Psoas muscle (tissue), 8 donors: ENCODE results near the gene TUBB4B. TPM values are rescaled to one million over a fixed set of nuclear protein-coding genes. Genes with fewer than 3 reads are reported as not detected.

Experiments
- ATAC-seq, 4 donors: fragments of 200-7000 bp; cut with Tn5 transposase; one replicate each; pipeline ENCODE4 v1.9.1; 2020; ENCODE audit warnings: moderate library complexity in 3 of 4, mild to moderate bottlenecking in 2 of 4
- DNase-seq, 2 donors: peaks; one replicate each; pipeline ENCODE4 v3.0.0-alpha.2; 2020
- H3K27ac ChIP-seq: fragments of 200-600 bp; one replicate; pipeline ENCODE4 v1.8.0; 2022
- H3K27me3 ChIP-seq, 3 donors: fragments of 200-600 bp in 1 of 3; one replicate each; pipeline versions ENCODE4 v1.6.1 to v1.8.0; 2013 to 2022; ENCODE audit warnings: low read length in 2 of 3, mild to moderate bottlenecking in 2 of 3, moderate library complexity in 1 of 3; ENCODE audit not compliant: insufficient read depth in 3 of 3
- H3K36me3 ChIP-seq, 2 donors: fragments of 200-600 bp in 1 of 2; one replicate each; pipeline versions ENCODE4 v1.6.1 to v1.8.0; 2013 to 2022; ENCODE audit warnings: low read depth in 1 of 2, mild to moderate bottlenecking in 1 of 2, moderate library complexity in 1 of 2; ENCODE audit not compliant: insufficient read depth in 1 of 2
- H3K4me1 ChIP-seq: fragments of 200-600 bp; one replicate; pipeline ENCODE4 v1.8.0; 2022
- H3K4me3 ChIP-seq: fragments of 200-600 bp; one replicate; pipeline ENCODE4 v1.8.0; 2022; ENCODE audit warnings: mild to moderate bottlenecking
- H3K9me3 ChIP-seq: fragments of 200-600 bp; one replicate; pipeline ENCODE4 v1.8.0; 2022
- CTCF ChIP-seq: fragments of 200-600 bp; IDR thresholded peaks from one replicate; pipeline ENCODE4 v1.8.0; 2022; ENCODE audit warnings: antibody characterized with exemption
- WGBS, 3 donors: extraction: QIAGEN DNeasy Blood & Tissue Kit; methylation state at CpG; one replicate each; pipeline versions ENCODE4 v1.1.6 to v1.1.7; 2013; 5-methylcytosine and 5-hydroxymethylcytosine counted together
- intact Hi-C, 2 donors: fragments of 100-400 bp; cut with DNase I; formaldehyde crosslinking; loops; one replicate each; pipeline versions ENCODE4 v1.11.0 to v1.14.2; 2022
- polyA plus RNA-seq, 3 donors: library from polyadenylated mRNA; stranded (reverse); fragments of 200-250 nt; gene quantifications; one replicate each; pipeline ENCODE4 v1.2.3, GENCODE V29; 2013
- total RNA-seq, 4 donors: library from RNA; stranded (reverse); fragmentation: NEBNext Ultra II Directional in 2 of 4; extraction: Animal tissue kit (Norgen Biotek cat#: 25700) in 2 of 4; gene quantifications; one replicate each; pipeline versions ENCODE4 v1.2.1 to v1.2.4, GENCODE V29; 2021 to 2023
- donor health status: healthy with polysubstance abuse.
- donor health status: DM: no; HTN: no; CAD: no; lungs with moderate emphysema.
- donor health status: Bipolar disorder and iron deficiency.
- donor health status: healthy.
- donor health status: DM: yes; HTN: yes; CAD: no.
- donor health status: DM: no; HTN: no; CAD: no.
- donor health status: DM: no; HTN: no; CAD: no.
- donor health status: DM: yes; HTN: yes; CAD: no.

Gene TUBB4B
- total and polyA plus RNA-seq, 7 donors: 111 to 838 (median 273) TPM

DNA sequence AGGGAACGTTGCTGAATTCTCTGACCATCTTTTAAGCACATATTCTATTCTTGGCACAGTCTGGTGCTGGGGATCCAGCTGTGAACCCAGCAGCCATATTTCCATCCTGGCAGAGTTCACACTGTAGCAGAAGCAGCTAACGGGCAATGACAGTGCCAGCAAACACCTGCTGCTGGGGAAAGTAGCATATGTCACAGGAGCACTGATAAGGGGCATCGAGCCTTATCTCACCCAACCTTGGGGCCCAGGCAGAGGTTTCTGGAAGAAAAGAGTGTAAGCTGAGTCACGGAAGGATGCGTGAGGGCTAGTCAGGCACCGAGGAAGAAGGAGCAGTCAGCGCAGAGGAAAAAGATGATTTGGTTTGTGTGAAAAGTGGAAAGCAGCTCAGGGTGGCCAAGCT, 34.5 kb upstream of the TUBB4B start:
- intact Hi-C loops: no loop called here
- DNase-seq (no peak), ATAC-seq (no peak)
- no peaks in the 10 kb centered on the region for H3K36me3 ChIP-seq
- H3K9me3 ChIP-seq: no peaks in the 10 kb centered on the region
- H3K27me3 ChIP-seq: no peaks in the 10 kb centered on the region
- no peak for TF ChIP-seq CTCF
- H3K4me1 ChIP-seq: peaks cover 43% of the 10 kb centered on the region
- WGBS, 3 donors: 71 to 78% (median 76%) methylated on average over 7 of the region's 7 CpGs
- H3K27ac ChIP-seq: no peak overlapping the region
- peak overlapping the region; percentile 81 for H3K4me3 ChIP-seq

DNA sequence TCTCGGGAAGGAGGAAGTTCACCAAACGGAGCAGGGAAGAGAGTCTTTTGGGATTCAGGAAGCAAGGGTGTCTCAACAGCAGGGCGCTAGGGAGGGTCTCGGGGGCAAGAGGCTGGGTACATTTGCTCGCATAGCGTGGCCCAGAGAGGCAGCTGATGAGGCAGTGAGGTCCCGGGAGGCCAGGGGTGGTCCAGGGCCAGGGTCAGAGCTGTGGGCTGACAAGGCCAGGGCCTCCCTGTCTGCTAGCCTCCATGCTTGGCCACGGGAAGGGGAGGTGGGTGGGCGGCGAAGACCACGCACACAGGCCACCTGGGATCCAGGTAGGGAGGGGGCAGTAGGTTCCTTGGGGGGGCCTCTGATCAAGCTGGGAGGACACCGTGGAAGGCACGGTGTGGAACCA, 29.6 kb upstream of the TUBB4B start:
- DNase-seq (no peak), ATAC-seq (no peak)
- peaks cover 4% of the 10 kb centered on the region for H3K4me1 ChIP-seq
- TF ChIP-seq CTCF: no peak
- H3K4me3 ChIP-seq: no peak overlapping the region
- 71 to 83% (median 76%) methylated on average over 13 of the region's 13 CpGs for WGBS, 3 donors
- peaks cover 0 to 12% of the 10 kb centered on the region in 2 donors for H3K36me3 ChIP-seq
- H3K27ac ChIP-seq: no peak overlapping the region
- H3K9me3 ChIP-seq: no peaks in the 10 kb centered on the region
- H3K27me3 ChIP-seq: no peaks in the 10 kb centered on the region
- intact Hi-C loops: no loop called here

- intact Hi-C loops: no loop called here
- Histone ChIP-seq H3K9me3 (no peaks in the 10 kb centered on the region), H3K27me3 (no peaks in the 10 kb centered on the region), H3K36me3 (peaks cover 0 to 12% of the 10 kb centered on the region in 2 donors), H3K4me3 (no peak overlapping the region), H3K27ac (no peak overlapping the region), H3K4me1 (no peaks in the 10 kb centered on the region)
- ATAC-seq: no peak
- 66 to 76% (median 72%) methylated on average over 20 to 21 of the region's 21 CpGs for WGBS, 3 donors
- TF ChIP-seq CTCF: no peak
- no peak for DNase-seq
These were observed 28.6 kb upstream of the TUBB4B start for GRCh38 chr9:137212520-137212919.

DNA sequence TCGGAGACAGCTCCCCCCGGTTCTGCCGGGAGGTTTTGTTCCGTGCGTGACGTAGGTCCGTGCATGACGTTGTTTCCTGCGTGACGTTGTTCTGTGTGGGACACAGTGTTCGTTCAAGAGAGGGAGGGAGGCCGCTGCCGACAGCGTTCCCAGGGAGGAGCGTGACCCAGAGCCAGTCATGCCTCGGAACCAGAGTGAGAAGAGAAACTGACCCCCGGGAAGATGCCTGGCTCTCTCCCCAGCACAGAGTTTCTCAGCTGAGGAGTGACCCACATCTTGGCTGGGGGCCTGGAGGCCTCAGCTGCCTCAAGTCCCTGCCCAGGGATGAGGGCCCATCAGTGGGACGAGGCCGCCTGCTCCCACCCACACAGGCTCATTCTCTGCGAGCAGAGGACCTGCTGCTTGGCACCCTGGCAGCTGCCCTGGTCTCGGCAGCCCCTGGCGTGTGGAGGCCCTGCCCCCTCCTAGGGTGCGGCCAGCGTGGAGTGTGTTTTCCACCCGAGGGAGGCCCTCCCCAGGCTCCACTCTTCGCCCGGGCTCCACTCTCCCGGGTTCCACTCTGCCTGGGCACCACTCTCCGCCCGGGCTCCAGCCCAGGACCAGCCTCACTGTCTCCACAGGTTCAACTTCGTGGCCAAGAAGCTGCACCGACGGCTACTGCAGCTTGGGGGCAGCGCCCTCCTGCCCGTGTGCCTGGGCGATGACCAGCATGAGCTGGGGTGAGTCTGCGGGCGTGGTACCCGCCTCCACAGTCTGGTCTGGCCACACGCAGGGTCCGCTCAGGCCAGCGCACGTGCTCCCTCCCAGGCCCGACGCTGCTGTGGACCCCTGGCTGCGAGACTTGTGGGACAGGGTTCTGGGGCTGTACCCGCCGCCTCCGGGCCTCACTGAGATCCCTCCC, 27.7 kb upstream of the TUBB4B start:
- 80 to 88% (median 81%) methylated on average over 49 of the region's 49 CpGs for WGBS, 3 donors
- Histone ChIP-seq H3K4me1 (no peaks in the 10 kb centered on the region), H3K27ac (no peak overlapping the region), H3K4me3 (no peak overlapping the region), H3K27me3 (no peaks in the 10 kb centered on the region), H3K36me3 (peaks cover 0 to 12% of the 10 kb centered on the region in 2 donors), H3K9me3 (no peaks in the 10 kb centered on the region)
- DNase-seq: no peak
- ATAC-seq: no peak
- TF ChIP-seq CTCF: no peak
- intact Hi-C loops: no loop called here
